H1 (cell line): ENCODE results near the gene MTNR1B.

Source experiments
- CTCF ChIP-seq, 3 experiments: IDR thresholded peaks; 1 replicate in 2 of 3; 2 replicates in 1 of 3; pipeline versions ENCODE4 v1.5.1 to v1.6.1; 2011; ENCODE audit warnings: low read length in 3 of 3, mild to moderate bottlenecking in 3 of 3, inconsistent platforms in 2 of 3, low read depth in 1 of 3, moderate library complexity in 1 of 3; ENCODE audit not compliant: insufficient read depth in 1 of 3; ENCODE audit errors: control extremely low read depth in 1 of 3
- EP300 ChIP-seq, 2 experiments: IDR thresholded peaks; 1 replicate in 1 of 2; 2 replicates in 1 of 2; pipeline ENCODE4 v1.6.1; 2011 to 2012; ENCODE audit warnings: low read depth in 2 of 2, low read length in 2 of 2, mild to moderate bottlenecking in 2 of 2, borderline replicate concordance in 1 of 2, inconsistent platforms in 1 of 2, moderate library complexity in 1 of 2
- JUN ChIP-seq: IDR thresholded peaks from 2 replicates; pipeline ENCODE4 v1.6.1; 2011; ENCODE audit warnings: low read depth, mild to moderate bottlenecking, improper control_type of control experiment, low read length
- NRF1 ChIP-seq: IDR thresholded peaks from 2 replicates; pipeline ENCODE4 v1.6.1; 2011; ENCODE audit warnings: mild to moderate bottlenecking, low read depth, low read length, improper control_type of control experiment
- POLR2AphosphoS5 ChIP-seq: IDR thresholded peaks from 2 replicates; pipeline ENCODE4 v1.6.1; 2011; ENCODE audit warnings: low read depth, low read length
- RNF2 ChIP-seq: fragments of 200-900, 300-1000 bp; sonication (generic); IDR thresholded peaks from 2 replicates; pipeline ENCODE4 v1.7.1; 2016; ENCODE audit warnings: borderline replicate concordance, low read depth, mild to moderate bottlenecking, antibody characterized with exemption, low read length; ENCODE audit not compliant: poor library complexity, severe bottlenecking; ENCODE audit errors: missing control alignments
- SIRT6 ChIP-seq: IDR thresholded peaks from one replicate; pipeline ENCODE4 v1.7.1; 2012; ENCODE audit warnings: low read length, inconsistent platforms
- SP2 ChIP-seq: IDR thresholded peaks from 2 replicates; pipeline ENCODE4 v1.6.1; 2012; ENCODE audit warnings: mild to moderate bottlenecking, low read length, inconsistent platforms
- TEAD4 ChIP-seq: IDR thresholded peaks from 2 replicates; pipeline ENCODE4 v1.6.1; 2012; ENCODE audit warnings: low read depth, low read length, inconsistent platforms, mixed read lengths

- no peak for TF ChIP-seq CTCF (IDR thresholded peaks at IDR 0.05; ENCODE audit: control extremely low read depth in 1 of 3, insufficient read depth in 1 of 3, low read depth in 1 of 3, low read length in 3 of 3)
- no peak for TF ChIP-seq JUN
- no peak for TF ChIP-seq POLR2AphosphoS5
- TF ChIP-seq SIRT6, result no peak
- TF ChIP-seq RNF2, result no peak
- TF ChIP-seq TEAD4, result no peak
- no peak for TF ChIP-seq EP300 (IDR thresholded peaks at IDR 0.05; ENCODE audit: borderline replicate concordance in 1 of 2, low read depth in 2 of 2, low read length in 2 of 2)
- no peak for TF ChIP-seq NRF1
- no peak for TF ChIP-seq SP2
Observed at GRCh38 chr11:92939305-92939704, 30.1 kb upstream of the MTNR1B start.
